Tibial nerve (tissue), 4 donors: Measurements from ENCODE around the gene GPC3. TPM values are rescaled to one million over a fixed set of nuclear protein-coding genes. Genes with fewer than 3 reads are reported as not detected.

ENCODE experiments used
- DNase-seq, 2 donors: peaks; one replicate each; pipeline ENCODE4 v3.0.0-alpha.2; 2019; ENCODE audit warnings: low spot score in 2 of 2
- H3K27ac ChIP-seq, 4 donors: fragments of 200-600 bp; sonication (generic) in 3 of 4; one replicate each; pipeline ENCODE4 v1.5.1; 2017 to 2019; ENCODE audit warnings: mild to moderate bottlenecking in 1 of 4
- H3K27me3 ChIP-seq, 2 donors: fragments of 200-600 bp; sonication (generic) in 1 of 2; one replicate each; pipeline versions ENCODE4 v1.5.1 to v1.6.0; 2017 to 2019
- H3K36me3 ChIP-seq, 3 donors: fragments of 200-600 bp; sonication (generic); one replicate each; pipeline ENCODE4 v1.5.1; 2018 to 2019
- H3K4me1 ChIP-seq, 4 donors: fragments of 200-600 bp; sonication (generic) in 3 of 4; one replicate each; pipeline ENCODE4 v1.5.1; 2017 to 2019
- H3K4me3 ChIP-seq, 4 donors: fragments of 200-600 bp; sonication (generic) in 3 of 4; one replicate each; pipeline ENCODE4 v1.5.1; 2017 to 2019; ENCODE audit warnings: mild to moderate bottlenecking in 1 of 4, moderate library complexity in 1 of 4
- H3K9me3 ChIP-seq, 4 donors: fragments of 200-600 bp; sonication (generic) in 3 of 4; one replicate each; pipeline ENCODE4 v1.5.1; 2017 to 2019
- EP300 ChIP-seq, 2 donors: sonication (generic); formaldehyde crosslinking; IDR thresholded peaks; one replicate each; pipeline ENCODE4 v1.6.1; 2017; ENCODE audit warnings: antibody characterized with exemption in 2 of 2, mild to moderate bottlenecking in 1 of 2
- POLR2A ChIP-seq, 2 donors: fragments of 450-650 bp; IDR thresholded peaks; one replicate each; pipeline ENCODE4 v1.6.1; 2017; ENCODE audit warnings: antibody characterized with exemption in 2 of 2, mild to moderate bottlenecking in 2 of 2, moderate library complexity in 2 of 2
- WGBS, 2 donors: methylation state at CpG; one replicate each; pipeline ENCODE4 v1.1.5; 2018; 5-methylcytosine and 5-hydroxymethylcytosine counted together
- total RNA-seq, 4 donors: library from RNA; depleted of rRNA; stranded (reverse); fragments of >200 nt; gene quantifications; one replicate each; pipeline ENCODE4 v1.1.0, GENCODE V29; 2016
- TF ChIP-seq, protein P1 (sequence below), 5 experiments: fragments of 200-600 bp in 3 of 5; fragments of 450-650 bp in 2 of 5; sonication (generic) in 3 of 5; IDR thresholded peaks; one replicate each; pipeline ENCODE4 v1.5.1; 2016 to 2019; ENCODE audit warnings: antibody characterized with exemption in 5 of 5, mild to moderate bottlenecking in 3 of 5, moderate library complexity in 2 of 5

The GPC3 gene
- total RNA-seq, 4 donors from 2014 or later, result 60.5 to 116 (median 72.8) TPM

GRCh38 chrX:133745349-133745748 lies 240.0 kb downstream of the GPC3 start:
- no peak overlapping the region for H3K4me3 ChIP-seq
- H3K27me3 ChIP-seq, result peaks cover 0 to 8% of the 10 kb centered on the region in 2 donors
- no peaks in the 10 kb centered on the region for H3K9me3 ChIP-seq
- no peak for TF ChIP-seq EP300 (IDR thresholded peaks at IDR 0.05)
- TF ChIP-seq POLR2A (IDR thresholded peaks at IDR 0.05), result no peak
- TF ChIP-seq, protein P1, sequence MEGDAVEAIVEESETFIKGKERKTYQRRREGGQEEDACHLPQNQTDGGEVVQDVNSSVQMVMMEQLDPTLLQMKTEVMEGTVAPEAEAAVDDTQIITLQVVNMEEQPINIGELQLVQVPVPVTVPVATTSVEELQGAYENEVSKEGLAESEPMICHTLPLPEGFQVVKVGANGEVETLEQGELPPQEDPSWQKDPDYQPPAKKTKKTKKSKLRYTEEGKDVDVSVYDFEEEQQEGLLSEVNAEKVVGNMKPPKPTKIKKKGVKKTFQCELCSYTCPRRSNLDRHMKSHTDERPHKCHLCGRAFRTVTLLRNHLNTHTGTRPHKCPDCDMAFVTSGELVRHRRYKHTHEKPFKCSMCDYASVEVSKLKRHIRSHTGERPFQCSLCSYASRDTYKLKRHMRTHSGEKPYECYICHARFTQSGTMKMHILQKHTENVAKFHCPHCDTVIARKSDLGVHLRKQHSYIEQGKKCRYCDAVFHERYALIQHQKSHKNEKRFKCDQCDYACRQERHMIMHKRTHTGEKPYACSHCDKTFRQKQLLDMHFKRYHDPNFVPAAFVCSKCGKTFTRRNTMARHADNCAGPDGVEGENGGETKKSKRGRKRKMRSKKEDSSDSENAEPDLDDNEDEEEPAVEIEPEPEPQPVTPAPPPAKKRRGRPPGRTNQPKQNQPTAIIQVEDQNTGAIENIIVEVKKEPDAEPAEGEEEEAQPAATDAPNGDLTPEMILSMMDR (IDR thresholded peaks at IDR 0.05), result no peak
- no peaks in the 10 kb centered on the region for H3K4me1 ChIP-seq
- no peak for DNase-seq
- no peak overlapping the region for H3K27ac ChIP-seq
- no peaks in the 10 kb centered on the region for H3K36me3 ChIP-seq

DNA sequence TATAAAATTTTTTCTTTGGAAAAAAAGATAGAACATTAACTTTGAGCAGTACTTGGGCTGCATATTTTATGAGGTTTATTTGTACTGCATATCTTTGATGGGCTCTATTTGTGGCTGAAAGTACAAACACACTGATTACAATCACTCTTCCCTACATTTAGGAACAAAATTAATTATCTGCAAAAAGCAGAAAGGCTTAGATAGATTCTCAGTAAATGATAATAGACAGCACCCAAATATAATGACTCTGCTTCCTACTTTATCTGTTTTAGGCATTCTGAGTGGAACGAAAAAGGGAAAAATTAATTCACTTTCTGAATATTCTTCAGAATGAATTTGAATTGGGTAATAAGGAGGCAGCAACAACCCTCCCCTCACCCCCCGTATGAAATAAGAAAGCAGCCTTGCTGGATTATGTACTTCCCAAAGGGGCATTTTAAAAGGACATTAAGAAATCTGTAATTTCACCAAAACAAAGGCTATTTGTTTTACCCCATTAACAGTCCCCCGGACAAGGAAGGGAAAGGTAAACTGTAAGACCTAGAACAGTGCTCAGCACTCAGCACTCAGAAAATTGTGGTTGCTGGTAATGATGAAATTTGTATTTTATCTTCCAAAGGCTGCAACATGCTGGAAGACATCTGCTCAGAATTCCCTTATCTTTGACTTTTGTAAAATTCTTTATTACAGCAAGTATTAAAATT lies 242.6 kb downstream of the GPC3 start:
- Histone ChIP-seq H3K4me3 (no peak overlapping the region), H3K27ac (peak overlapping the region in 1 of 4 donors; percentile 29), H3K9me3 (no peaks in the 10 kb centered on the region), H3K4me1 (no peaks in the 10 kb centered on the region), H3K27me3 (peaks cover 0 to 8% of the 10 kb centered on the region in 2 donors), H3K36me3 (no peaks in the 10 kb centered on the region)
- TF ChIP-seq POLR2A (IDR thresholded peaks at IDR 0.05) (no peak), EP300 (IDR thresholded peaks at IDR 0.05) (no peak)
- WGBS, 2 donors, result 18 to 37% methylated on average over 3 of the region's 3 CpGs
- DNase-seq, result no peak

- Histone ChIP-seq H3K27ac (no peak overlapping the region), H3K4me1 (no peaks in the 10 kb centered on the region), H3K36me3 (no peaks in the 10 kb centered on the region), H3K9me3 (no peaks in the 10 kb centered on the region), H3K4me3 (no peak overlapping the region), H3K27me3 (peaks cover 0 to 13% of the 10 kb centered on the region in 2 donors)
- DNase-seq, result no peak
- WGBS, 2 donors, result 58 to 72% methylated on average over 2 of the region's 2 CpGs
- TF ChIP-seq, protein P1 (IDR thresholded peaks at IDR 0.05), result no peak
- TF ChIP-seq EP300 (IDR thresholded peaks at IDR 0.05), result no peak
Measured at GRCh38 chrX:133741303-133741702, 244.1 kb downstream of the GPC3 start.

DNA sequence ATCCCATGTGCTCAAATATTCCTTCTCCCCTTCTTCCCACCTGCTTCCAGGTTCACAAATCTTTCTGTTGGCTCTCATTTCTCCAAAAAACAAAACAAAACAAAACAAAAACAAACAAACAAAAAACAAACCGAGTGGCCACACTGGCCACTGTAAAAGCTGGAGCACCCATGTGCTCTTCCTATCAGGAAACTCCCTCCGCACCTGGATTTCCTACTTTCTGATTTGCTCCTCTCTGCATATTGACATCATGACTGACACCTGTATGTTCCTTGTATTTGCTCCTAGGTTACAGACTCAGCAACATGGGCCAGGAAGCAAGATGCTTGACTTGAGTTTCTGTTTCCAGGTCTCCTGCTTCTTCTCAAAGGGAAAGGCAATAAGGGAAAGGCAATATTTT lies 258.8 kb downstream of the GPC3 start:
- Histone ChIP-seq H3K4me3 (no peak overlapping the region), H3K4me1 (no peaks in the 10 kb centered on the region), H3K36me3 (no peaks in the 10 kb centered on the region), H3K27me3 (peaks cover 0 to 16% of the 10 kb centered on the region in 2 donors), H3K9me3 (no peaks in the 10 kb centered on the region), H3K27ac (no peak overlapping the region)
- DNase-seq, result no peak
- TF ChIP-seq EP300 (IDR thresholded peaks at IDR 0.05) (no peak), POLR2A (IDR thresholded peaks at IDR 0.05) (no peak)
- TF ChIP-seq, protein P1 (IDR thresholded peaks at IDR 0.05), result no peak
- 57 to 67% methylated on average over 2 of the region's 2 CpGs for WGBS, 2 donors

DNA sequence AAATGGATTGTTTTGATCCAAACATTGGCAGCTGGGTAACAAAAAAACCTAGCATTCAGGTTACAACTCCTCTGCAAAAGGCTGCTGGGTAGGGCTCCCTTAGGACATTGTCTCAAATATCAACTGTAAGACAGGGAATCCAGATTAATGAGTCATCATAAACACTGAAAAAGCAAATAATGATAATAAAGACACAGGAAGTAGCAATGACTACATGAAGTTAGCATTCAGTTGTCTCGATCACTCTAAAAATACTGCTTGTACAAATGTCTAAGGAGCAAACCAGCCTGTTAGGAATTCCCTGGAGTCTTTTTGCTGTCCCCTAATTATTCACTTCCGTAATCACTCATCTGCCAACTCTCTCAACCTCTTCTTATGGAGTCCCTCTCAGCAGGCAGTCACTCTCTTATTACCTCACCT lies 259.2 kb downstream of the GPC3 start:
- H3K36me3 ChIP-seq, result no peaks in the 10 kb centered on the region
- no peak overlapping the region for H3K27ac ChIP-seq
- peaks cover 0 to 16% of the 10 kb centered on the region in 2 donors for H3K27me3 ChIP-seq
- no peak for DNase-seq
- 25 to 45% methylated on average over 2 of the region's 2 CpGs for WGBS, 2 donors
- H3K4me1 ChIP-seq, result no peaks in the 10 kb centered on the region
- TF ChIP-seq POLR2A (IDR thresholded peaks at IDR 0.05) (no peak), EP300 (IDR thresholded peaks at IDR 0.05) (no peak)
- TF ChIP-seq, protein P1 (IDR thresholded peaks at IDR 0.05), result no peak
- no peak overlapping the region for H3K4me3 ChIP-seq
- H3K9me3 ChIP-seq, result no peaks in the 10 kb centered on the region
